HTERT RPE-1 (cell line): ENCODE measurements around the gene C9orf50.

Experiments
- in situ Hi-C: fragments of 300-500 bp; cut with MboI; formaldehyde crosslinking; loops from 4 replicates; pipeline ENCODE4 v1.14.3; 2020; ENCODE audit warnings: low sequenced_read_pairs

C9orf50 gene

DNA sequence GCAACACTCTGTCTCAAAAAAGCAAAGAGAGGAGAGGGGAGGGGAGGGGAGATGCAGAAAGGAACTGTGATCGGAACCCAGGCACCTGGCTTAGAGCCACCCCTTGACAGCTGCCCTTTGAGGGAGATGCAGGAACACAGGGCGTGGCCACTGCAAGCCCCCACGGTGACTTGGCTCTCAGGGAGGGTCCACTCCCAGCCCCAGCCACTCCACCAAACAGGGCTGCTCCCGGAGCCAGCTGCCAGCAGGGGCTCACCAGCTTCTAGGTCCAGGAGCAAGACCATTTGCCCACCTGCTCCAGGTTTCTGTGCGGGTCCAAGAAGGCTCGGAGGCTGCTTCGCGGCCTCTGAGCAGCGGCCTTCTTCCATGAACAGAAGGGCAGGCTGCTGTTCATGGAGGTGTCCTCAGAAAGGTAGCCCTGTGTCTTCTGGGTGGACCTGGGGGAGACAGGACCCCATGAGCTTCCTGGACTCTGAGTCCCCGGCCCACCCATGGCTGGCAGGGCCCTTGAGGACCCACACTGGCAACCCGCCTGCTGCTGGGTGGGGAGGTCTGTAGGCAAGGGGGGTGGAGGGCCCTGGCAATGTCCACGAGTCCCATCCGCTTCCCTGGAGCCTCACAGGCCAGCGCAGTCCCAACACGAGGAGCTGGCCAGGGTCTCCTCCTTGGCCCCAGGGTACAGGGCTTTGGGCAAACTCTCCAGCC, 7.9 kb downstream of the C9orf50 start:
- in situ Hi-C loops, result loop anchor here (25.0 kb wide), 1 partner anchor 476 kb away; no protein-coding TSS in a partner anchor

- in situ Hi-C loops, result loop anchor here (25.0 kb wide), 1 partner anchor 475 kb away; no protein-coding TSS in a partner anchor
These were observed 8.8 kb downstream of the C9orf50 start for GRCh38 chr9:129612123-129612522.

DNA sequence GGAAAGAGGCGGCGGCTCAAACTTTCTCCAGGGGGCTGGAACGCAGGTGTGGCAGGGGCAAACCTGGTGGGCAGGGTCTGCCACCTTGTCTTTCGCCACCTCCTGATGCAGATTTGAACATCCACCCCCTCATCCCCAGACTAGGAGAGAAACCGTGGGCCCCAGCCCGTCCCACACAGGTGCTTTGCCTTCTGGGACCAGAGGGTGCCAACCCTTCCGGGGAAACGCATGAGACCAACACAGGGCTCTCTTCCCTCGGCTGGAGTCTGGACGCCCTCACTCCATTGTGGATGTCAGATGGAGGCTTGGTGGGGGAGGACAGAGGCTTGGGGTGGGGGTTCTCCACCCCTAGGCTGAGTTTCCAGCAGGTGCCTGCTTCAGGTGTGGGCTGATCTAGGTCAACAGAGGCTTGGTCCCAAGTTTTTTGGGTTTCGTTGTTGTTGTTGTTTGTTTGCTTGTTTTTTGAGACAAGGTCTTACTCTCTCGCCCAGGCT, 9.5 kb downstream of the C9orf50 start:
- in situ Hi-C loops, result loop anchor here (25.0 kb wide), 1 partner anchor 474 kb away; no protein-coding TSS in a partner anchor

GRCh38 chr9:129610473-129611306, 10.2 kb downstream of the C9orf50 start:
- in situ Hi-C loops, result loop anchor here (25.0 kb wide), 1 partner anchor 473 kb away; no protein-coding TSS in a partner anchor

DNA sequence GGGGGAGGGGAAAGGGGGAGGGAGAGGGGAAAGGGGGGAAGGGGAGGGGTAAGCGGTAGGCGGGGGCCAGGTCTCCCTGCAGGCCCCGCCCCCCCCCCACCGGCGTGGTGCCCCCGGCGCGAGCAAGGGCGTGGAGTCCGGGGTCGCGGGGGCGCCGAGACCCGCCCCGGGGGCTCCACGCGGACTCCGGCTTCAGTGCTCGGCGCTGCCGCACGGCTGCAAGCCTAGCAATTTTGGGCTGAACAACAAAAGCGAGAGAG, 10.8 kb downstream of the C9orf50 start:
- in situ Hi-C loops, result loop anchor here (25.0 kb wide), 1 partner anchor 473 kb away; no protein-coding TSS in a partner anchor

GRCh38 chr9:129609486-129610212, 11.3 kb downstream of the C9orf50 start:
- in situ Hi-C loops, result loop anchor here (25.0 kb wide), 1 partner anchor 472 kb away; no protein-coding TSS in a partner anchor

GRCh38 chr9:129608561-129609481, 12.1 kb downstream of the C9orf50 start:
- in situ Hi-C loops, result loop anchor here (25.0 kb wide), 1 partner anchor 472 kb away; no protein-coding TSS in a partner anchor

DNA sequence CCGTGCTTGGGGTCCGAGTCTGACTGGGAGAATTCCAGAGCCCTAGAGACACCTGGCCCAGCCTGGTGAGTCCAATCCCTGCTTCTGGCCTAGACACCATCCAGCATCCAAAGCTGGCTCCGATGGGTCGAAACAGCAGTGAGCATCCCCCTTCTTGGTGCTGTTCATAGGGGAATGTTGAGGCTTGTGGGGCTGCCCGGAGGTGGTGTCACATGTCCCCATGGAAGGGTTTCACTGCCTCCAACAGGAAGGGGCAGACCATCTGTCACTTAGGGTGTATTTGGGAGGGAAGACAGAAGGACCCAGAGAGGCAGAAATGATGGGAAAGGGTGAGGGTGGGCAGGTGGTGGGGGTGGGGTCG, 13.9 kb downstream of the C9orf50 start:
- in situ Hi-C loops, result loop anchor here (25.0 kb wide), 1 partner anchor 470 kb away; no protein-coding TSS in a partner anchor

DNA sequence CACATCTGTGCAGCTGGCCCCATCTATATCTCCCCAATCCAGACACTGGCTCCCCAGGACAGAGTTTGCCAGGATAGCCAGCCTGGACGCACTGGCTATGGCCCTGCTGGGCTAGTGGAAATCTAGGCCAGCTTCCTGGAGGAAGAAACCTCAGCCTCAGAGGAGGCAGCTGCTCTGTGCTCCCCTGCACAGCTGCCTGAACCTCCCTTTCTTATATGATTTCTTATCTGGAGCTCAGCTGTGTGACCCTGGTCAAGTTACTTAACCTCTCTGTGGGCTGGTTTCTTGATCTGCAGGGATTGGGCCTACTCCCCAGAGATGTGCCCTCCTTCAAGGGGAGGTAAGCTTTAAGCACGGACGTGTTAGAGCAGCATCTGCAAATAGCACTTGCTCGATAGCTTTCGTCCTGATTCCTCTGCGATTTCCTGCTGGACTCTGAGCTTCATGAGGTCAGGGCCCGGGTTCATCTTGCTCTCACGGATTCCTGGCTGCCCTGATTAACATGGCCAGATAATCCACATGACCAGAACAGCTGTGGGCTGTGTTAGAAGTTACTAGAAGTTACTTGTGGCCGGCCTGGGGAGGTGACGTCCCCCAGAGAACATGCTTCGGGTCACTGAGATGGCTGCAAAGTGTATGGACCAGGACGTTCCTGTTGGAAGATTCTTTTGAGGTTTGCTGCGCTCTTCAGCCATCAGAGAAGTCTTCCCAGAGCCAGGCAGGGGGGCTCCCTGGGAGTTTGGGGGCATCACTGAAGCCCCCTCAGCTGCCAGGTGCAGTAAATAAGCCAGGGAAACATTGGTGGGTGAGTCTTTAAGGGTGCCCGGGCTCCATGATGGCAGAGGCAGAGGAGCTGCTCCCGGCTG, 14.5 kb downstream of the C9orf50 start:
- in situ Hi-C loops, result loop anchor here (25.0 kb wide), 1 partner anchor 469 kb away; no protein-coding TSS in a partner anchor

DNA sequence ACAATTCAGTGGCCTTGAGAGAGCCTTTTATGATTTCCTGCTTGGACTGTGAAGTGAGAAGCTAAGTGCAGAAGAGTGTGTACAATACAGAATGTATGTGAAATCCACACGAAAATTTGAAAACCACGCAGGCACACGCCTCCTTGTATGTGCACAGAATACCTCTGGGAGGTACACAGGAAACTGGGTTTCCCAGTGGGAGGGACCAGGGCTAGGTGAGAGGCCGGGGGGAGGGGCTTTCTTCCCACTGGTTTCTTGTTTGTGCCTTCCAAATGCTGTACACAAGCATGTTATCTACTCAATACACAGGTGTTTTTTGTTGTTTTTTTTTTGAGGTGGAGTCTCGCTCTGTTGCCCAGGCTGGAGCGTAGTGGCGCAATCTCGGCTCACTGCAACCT, 16.1 kb downstream of the C9orf50 start:
- in situ Hi-C loops, result loop anchor here (25.0 kb wide), 1 partner anchor 467 kb away; no protein-coding TSS in a partner anchor

DNA sequence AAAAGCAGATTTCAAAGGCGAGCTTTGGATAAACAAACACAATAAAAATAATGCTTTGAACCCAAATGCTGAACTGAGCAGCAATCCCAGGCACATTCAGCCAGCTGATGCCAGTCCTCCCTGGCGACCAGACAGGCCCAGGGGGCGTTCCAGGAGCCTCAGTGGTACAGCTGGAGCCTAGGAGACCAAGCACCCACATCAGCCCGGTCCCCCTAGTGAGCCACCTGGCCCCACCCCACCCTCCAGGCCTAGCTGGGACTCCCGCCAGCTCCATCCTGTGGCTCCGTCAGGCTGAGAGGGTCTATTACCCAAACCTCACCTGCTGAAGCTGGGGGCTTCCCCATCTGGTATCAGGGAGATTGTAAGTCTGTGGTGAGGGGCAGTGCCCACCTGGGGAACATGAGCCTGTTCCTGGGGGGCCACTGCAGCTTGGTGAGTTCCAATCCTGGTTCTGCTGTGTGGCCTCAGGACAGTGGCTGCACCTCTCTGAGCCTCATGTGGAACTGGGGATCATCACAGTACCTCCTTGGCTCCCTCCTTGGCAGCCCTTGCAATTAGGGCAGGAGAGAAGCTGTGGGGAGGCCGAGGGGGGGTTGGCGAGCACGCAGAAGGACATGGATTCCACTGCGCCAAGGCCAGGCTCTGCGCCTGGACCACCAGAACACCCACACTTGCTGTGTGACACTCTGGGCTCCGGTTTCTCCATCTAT, 16.7 kb downstream of the C9orf50 start:
- in situ Hi-C loops, result loop anchor here (25.0 kb wide), 1 partner anchor 467 kb away; no protein-coding TSS in a partner anchor

DNA sequence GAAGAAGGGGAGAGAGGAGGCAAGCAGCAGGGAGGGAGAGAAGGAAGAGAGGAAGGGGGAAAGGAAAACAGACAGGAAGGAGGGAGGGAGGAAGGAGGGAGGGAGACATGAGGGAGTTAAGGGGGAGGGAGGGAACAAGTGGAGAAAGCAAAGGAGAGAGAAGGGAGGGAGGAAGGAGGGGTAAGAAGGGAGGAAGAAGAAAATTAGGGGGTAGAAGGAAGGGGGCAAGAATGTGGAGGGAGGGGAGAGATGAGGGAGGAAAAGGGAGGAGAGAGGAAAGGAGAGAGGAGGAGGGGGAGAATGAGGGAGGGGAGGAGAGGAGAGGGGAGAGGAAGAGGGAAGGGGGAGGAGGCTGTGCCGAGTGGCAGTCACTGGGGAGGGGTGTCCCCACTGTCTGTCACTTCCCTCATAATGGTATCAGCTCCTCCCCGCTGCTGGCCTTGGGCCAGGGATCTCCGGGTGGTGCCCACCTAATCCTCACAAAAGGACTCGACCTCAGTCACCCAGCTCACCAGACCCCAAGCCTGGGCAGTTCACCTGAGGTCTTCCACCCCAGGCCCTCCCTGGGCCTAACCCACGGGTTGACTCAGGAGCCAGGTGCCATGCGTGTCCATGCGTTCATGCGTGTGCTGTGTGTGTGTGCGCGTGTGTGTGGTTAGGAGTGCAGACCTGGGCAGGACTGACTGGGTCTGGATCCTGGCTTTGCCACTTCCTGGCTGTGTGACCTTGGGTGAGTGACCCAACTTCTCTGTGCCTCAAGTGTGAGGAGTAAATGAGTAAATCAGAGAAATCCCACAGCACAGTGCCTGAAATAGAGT, 18.1 kb downstream of the C9orf50 start:
- in situ Hi-C loops, result loop anchor here (25.0 kb wide), 1 partner anchor 466 kb away; no protein-coding TSS in a partner anchor

DNA sequence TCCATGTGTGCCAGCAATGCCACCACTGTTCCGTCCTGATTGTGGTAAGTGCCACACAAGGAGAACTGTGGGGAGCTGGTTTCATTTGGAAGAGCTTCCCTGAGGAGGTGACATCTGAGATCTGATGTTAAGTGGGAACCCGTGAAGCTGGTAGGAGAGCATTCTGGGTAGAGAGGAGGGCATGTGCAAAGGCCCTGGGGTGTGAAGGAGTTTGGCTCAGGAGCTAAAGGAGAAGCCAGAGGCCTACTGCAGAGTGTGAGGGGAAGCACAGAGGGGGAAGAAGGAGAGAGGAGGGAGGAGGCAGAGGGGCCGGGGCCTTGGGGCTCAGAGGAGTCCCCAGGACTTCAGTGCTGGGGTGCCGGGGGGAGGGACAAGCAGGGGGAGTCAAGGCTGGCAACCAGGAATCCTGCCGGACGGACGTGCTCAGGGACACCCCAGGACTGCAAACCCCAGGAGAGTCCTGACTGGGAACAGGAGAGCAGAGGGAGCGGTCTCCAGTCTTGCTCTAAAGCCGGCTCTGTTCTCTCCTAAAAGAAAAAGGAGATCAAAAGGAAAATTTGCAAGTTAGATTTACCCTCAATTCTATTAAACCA, 19.7 kb downstream of the C9orf50 start:
- in situ Hi-C loops, result loop anchor here (25.0 kb wide), 1 partner anchor 464 kb away; no protein-coding TSS in a partner anchor

- in situ Hi-C loops, result no loop called here
These were observed 22.8 kb downstream of the C9orf50 start for GRCh38 chr9:129598089-129598596.

GRCh38 chr9:129597355-129598088, 23.4 kb downstream of the C9orf50 start:
- in situ Hi-C loops, result no loop called here
